ENCODE data around the gene BICD2. TPM values are rescaled to one million over a fixed set of nuclear protein-coding genes. Genes with fewer than 3 reads are reported as not detected.
"Not testable (repeated sequence)": the region's sequence is repeated elsewhere in the genome, so short reads cannot be mapped to it uniquely, and the experiment has no call there.

Gene BICD2
- total and polyA plus RNA-seq, 10 of the 15 experiments (the other 5 are each of a cell fraction or from before 2014, with no cell fraction given), result 5.3 to 25.5 (median 14.4) TPM

- TF ChIP-seq ZBTB40 (IDR thresholded peaks at IDR 0.05; ENCODE audit: borderline replicate concordance) (no peak), WRNIP1 (IDR thresholded peaks at IDR 0.05; ENCODE audit: borderline replicate concordance, low read depth, low read length) (no peak), SMARCA5 (IDR thresholded peaks at IDR 0.05) (peak; percentile 76; the same call in 1 of the 2 replicates)
Observed at GRCh38 chr9:92764381-92764987, at the start of gene BICD2 (continued).

GRCh38 chr9:92809629-92810326, 45.1 kb upstream of the BICD2 start:
- intact Hi-C loops (cut with micrococcal nuclease; ENCODE audit: unreplicated experiment); H3K4me3 ChIP-seq; SMC1A ChIA-PET (ENCODE audit: uncharacterized antibody, unreplicated experiment); ATAC-seq; BruUV-seq (replicated peaks); H3K4me1 ChIP-seq (ENCODE audit: control insufficient read depth, insufficient read depth, low read length); CTCF ChIA-PET; H3K4me2 ChIP-seq (ENCODE audit: control insufficient read depth, insufficient read depth); H3K27ac ChIP-seq (ENCODE audit: control insufficient read depth, insufficient read depth); H2AFZ ChIP-seq (ENCODE audit: control insufficient read depth, low read depth, low read length); H3K36me3 ChIP-seq (ENCODE audit: control insufficient read depth in 2 of 2, insufficient read depth in 2 of 2, low read length in 1 of 2); H3K9me3 ChIP-seq (replicated peaks; ENCODE audit: control insufficient read depth, insufficient read depth, low read length); H3K9ac ChIP-seq (ENCODE audit: control insufficient read depth, insufficient read depth, low read length); H3K79me2 ChIP-seq (ENCODE audit: control insufficient read depth, insufficient read depth, low read length); POLR2A ChIA-PET; in situ Hi-C loops (cut with MboI); RAD21 ChIA-PET (ENCODE audit: unreplicated experiment); DNase-seq (ENCODE audit: low read depth, low spot score); FAIRE-seq; H4K20me1 ChIP-seq (ENCODE audit: control insufficient read depth, insufficient read depth): not testable (repeated sequence)
- peaks cover 16 to 18% of the 10 kb centered on the region in 2 experiments for H3K27me3 ChIP-seq (replicated peaks in 1 of 2; ENCODE audit: control insufficient read depth in 2 of 2, insufficient read depth in 2 of 2, low read length in 1 of 2)
- peak; percentile 43 for TF ChIP-seq SUZ12 (IDR thresholded peaks at IDR 0.05; ENCODE audit: unreplicated experiment)
- 21% methylated on average over 32 of the region's 34 CpGs for WGBS (ENCODE audit: insufficient coverage, insufficient replicate concordance, low lambda C conversion rate, missing lambda C conversion rate)
